HepG2 (cell line): ENCODE measurements around the gene TTLL12. TPM values are rescaled to one million over a fixed set of nuclear protein-coding genes. Genes with fewer than 3 reads are reported as not detected.

ENCODE experiments used
- ARID2 ChIP-seq: sonication (generic); formaldehyde crosslinking; IDR thresholded peaks from 2 replicates; pipeline ENCODE4 v1.8.1; 2022; ENCODE audit warnings: mild to moderate bottlenecking, missing genetic modification reagents, borderline replicate concordance
- ELF4 ChIP-seq: sonication (generic); formaldehyde crosslinking; IDR thresholded peaks from 2 replicates; pipeline ENCODE4 v1.5.0; 2020; ENCODE audit warnings: missing genetic modification reagents, mild to moderate bottlenecking, moderate library complexity, borderline replicate concordance
- FOSL2 ChIP-seq: sonication (generic); formaldehyde crosslinking; IDR thresholded peaks from 2 replicates; pipeline ENCODE4 v1.4.0; 2020; ENCODE audit warnings: missing genetic modification reagents
- HOXA5 ChIP-seq: sonication (generic); formaldehyde crosslinking; IDR thresholded peaks from 2 replicates; pipeline ENCODE4 v1.4.0; 2020; ENCODE audit warnings: missing genetic modification reagents
- ISX ChIP-seq: sonication (generic); formaldehyde crosslinking; conservative IDR thresholded peaks from 2 replicates; pipeline ENCODE4 v1.5.0; 2020; ENCODE audit warnings: missing genetic modification reagents
- NAIF1 ChIP-seq: sonication (generic); formaldehyde crosslinking; IDR thresholded peaks from 2 replicates; pipeline ENCODE4 v1.5.0; 2020; ENCODE audit warnings: mild to moderate bottlenecking, missing genetic modification reagents, borderline replicate concordance
- NFKBIZ ChIP-seq: IDR thresholded peaks from 2 replicates; pipeline ENCODE4 v1.6.1; 2018; ENCODE audit warnings: missing genetic modification reagents, missing compliant biosample characterization
- PHB2 ChIP-seq: fragments of 450-650 bp; IDR thresholded peaks from 2 replicates; pipeline ENCODE4 v1.6.1; 2018; ENCODE audit not compliant: partially characterized antibody
- PRPF4 ChIP-seq: fragments of 200-400 bp; formaldehyde crosslinking; IDR thresholded peaks from 2 replicates; pipeline ENCODE4 v1.6.1; 2016; ENCODE audit warnings: low read length, low read depth; ENCODE audit not compliant: poor library complexity, severe bottlenecking
- SIN3A ChIP-seq: IDR thresholded peaks from 2 replicates; pipeline ENCODE4 v1.6.1; 2011; ENCODE audit warnings: low read depth, mild to moderate bottlenecking, control low read depth, low read length, borderline replicate concordance
- SMAD1 ChIP-seq: sonication (generic); formaldehyde crosslinking; IDR thresholded peaks from 2 replicates; pipeline ENCODE4 v1.4.0; 2020; ENCODE audit warnings: missing genetic modification reagents, low read depth, mild to moderate bottlenecking, borderline replicate concordance
- TAF15 ChIP-seq: fragments of 200-400 bp; formaldehyde crosslinking; IDR thresholded peaks from one replicate; pipeline ENCODE4 v1.6.1; 2018; ENCODE audit warnings: mild to moderate bottlenecking, low read depth, low read length; ENCODE audit not compliant: poor library complexity, severe bottlenecking
- ZBTB7B ChIP-seq: sonication (generic); formaldehyde crosslinking; IDR thresholded peaks from 2 replicates; pipeline ENCODE4 v1.4.0; 2020; ENCODE audit warnings: missing genetic modification reagents
- ZNF292 ChIP-seq: sonication (generic); formaldehyde crosslinking; IDR thresholded peaks from 2 replicates; pipeline ENCODE4 v1.8.1; 2022; ENCODE audit warnings: mild to moderate bottlenecking, low read depth, missing genetic modification reagents, borderline replicate concordance
- ZNF367 ChIP-seq: sonication (generic); formaldehyde crosslinking; IDR thresholded peaks from 2 replicates; pipeline ENCODE4 v1.4.0; 2020; ENCODE audit warnings: missing genetic modification reagents, borderline replicate concordance
- ZNF589 ChIP-seq: sonication (generic); formaldehyde crosslinking; conservative IDR thresholded peaks from 2 replicates; pipeline ENCODE4 v1.8.0; 2022; ENCODE audit warnings: mild to moderate bottlenecking, moderate library complexity, missing genetic modification reagents
- ZNF644 ChIP-seq: IDR thresholded peaks from 2 replicates; pipeline ENCODE4 v1.6.1; 2016; ENCODE audit warnings: low read depth
- ZNF780A ChIP-seq: sonication (generic); formaldehyde crosslinking; IDR thresholded peaks from 2 replicates; pipeline ENCODE4 v1.8.0; 2022; ENCODE audit warnings: mild to moderate bottlenecking, missing genetic modification reagents, moderate library complexity
- polyA plus RNA-seq, 8 experiments: library from polyadenylated mRNA; depleted of rRNA in 3 of 8; stranded (reverse) in 7 of 8; unstranded in 1 of 8; fragments of >200 nt; fragmentation: Illumina TruSeq in 4 of 8; extraction: Trizol in 4 of 8; gene quantifications; 2 replicates each; pipeline versions ENCODE4 v1.2.1 to v1.2.3, GENCODE V29; 2011 to 2016; ENCODE audit warnings: low read depth in 4 of 8, missing spikeins in 1 of 8, mixed read lengths in 1 of 8; ENCODE audit not compliant: insufficient read depth in 1 of 8
- total RNA-seq, 5 experiments: library from RNA; depleted of rRNA; stranded (reverse); fragments of >200 nt; fragmentation: Illumina TruSeq; extraction: Trizol; gene quantifications; 2 replicates each; pipeline ENCODE4 v1.2.3, GENCODE V29; 2016; ENCODE audit warnings: low read depth in 1 of 5
- TF ChIP-seq, protein P1 (sequence below): sonication (generic); formaldehyde crosslinking; IDR thresholded peaks from 2 replicates; pipeline ENCODE4 v1.8.0; 2022; ENCODE audit warnings: mild to moderate bottlenecking, missing genetic modification reagents, borderline replicate concordance
- TF ChIP-seq, protein P2 (sequence below): sonication (generic); formaldehyde crosslinking; IDR thresholded peaks from 2 replicates; pipeline ENCODE4 v1.5.0; 2020; ENCODE audit warnings: mild to moderate bottlenecking, missing genetic modification reagents
- TF ChIP-seq, protein P3 (sequence below): sonication (generic); formaldehyde crosslinking; IDR thresholded peaks from 2 replicates; pipeline ENCODE4 v1.4.0; 2020; ENCODE audit warnings: missing genetic modification reagents, borderline replicate concordance
- TF ChIP-seq, protein P4 (sequence below): sonication (generic); formaldehyde crosslinking; IDR thresholded peaks from 2 replicates; pipeline ENCODE4 v1.5.1; 2020; ENCODE audit warnings: mild to moderate bottlenecking, missing genetic modification reagents, moderate library complexity

TTLL12 gene
- total and polyA plus RNA-seq, 2 of the 13 experiments (the other 11 are each of a cell fraction or from before 2014, with no cell fraction given) = 11.9 to 38.1 TPM

DNA sequence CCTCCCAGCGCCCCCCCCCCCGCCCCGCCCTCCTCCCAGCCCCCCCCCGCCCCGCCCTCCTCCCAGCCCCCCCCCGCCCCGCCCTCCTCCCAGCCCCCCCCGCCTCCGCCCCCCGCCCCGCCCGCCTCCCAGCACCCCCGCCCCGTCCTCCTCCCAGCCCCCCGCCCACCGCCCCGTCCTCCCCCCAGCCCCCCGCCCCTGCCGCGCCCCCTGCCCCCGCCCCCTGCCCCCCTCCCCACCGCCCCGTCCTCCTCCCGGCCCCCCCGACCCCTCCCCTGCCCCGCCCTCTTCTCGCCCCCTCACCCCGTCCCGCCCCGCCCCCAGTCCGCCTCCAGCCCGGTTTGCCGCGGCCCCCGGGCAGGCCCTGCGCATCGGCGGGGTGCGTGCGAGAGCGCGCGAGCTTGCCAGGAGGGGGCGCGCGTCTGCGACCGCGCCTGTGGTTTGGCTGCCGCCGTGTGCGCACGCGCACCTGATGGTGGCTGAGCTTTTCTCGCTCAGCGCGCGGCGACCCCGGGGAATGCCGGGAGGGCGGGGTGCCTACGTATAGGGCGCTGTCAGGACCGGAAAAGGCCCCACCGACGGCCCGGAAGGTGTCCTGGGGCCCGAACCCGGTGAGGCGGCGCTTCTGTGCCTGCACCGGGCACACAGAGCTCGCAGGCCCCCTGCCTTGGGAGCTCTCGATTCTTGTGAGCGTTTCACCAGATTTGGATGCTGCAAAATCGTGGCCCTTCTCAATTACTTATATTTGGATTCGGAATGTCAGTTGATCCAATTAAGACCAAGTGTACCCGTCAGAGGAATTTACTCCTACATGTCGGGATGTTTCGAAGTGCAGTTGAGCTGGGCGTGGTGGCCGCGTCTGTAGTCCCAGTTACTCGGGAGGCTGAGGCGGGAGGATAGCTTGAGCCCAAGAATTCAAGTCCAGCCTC lies 501 bp upstream of the TTLL12 start (continued):
- TF ChIP-seq ZNF644 (CRISPR knock-in tag) (peak; percentile 19; the same call in 1 of the 2 replicates), PRPF4 (no peak), ZNF780A (CRISPR knock-in tag) (no peak), PHB2 (no peak), ISX (CRISPR knock-in tag) (no peak), HOXA5 (CRISPR knock-in tag) (peak; percentile 89), ZNF589 (CRISPR knock-in tag) (peak; percentile 81), TAF15 (no peak), ELF4 (CRISPR knock-in tag) (no peak), FOSL2 (peak; percentile 37), ZNF367 (CRISPR knock-in tag) (0 out of 2 replicates have a peak, but pooled peaks have one; percentile 30), ZNF292 (no peak), SMAD1 (0 out of 2 replicates have a peak, but pooled peaks have one; percentile 68), NAIF1 (CRISPR knock-in tag) (0 out of 2 replicates have a peak, but pooled peaks have one; percentile 44), SIN3A (no peak; the same call in 1 of the 2 replicates), ZBTB7B (CRISPR knock-in tag) (peak; percentile 67), ARID2 (no peak), NFKBIZ (0 out of 2 replicates have a peak, but pooled peaks have one; percentile 42)
- TF ChIP-seq, protein P1, sequence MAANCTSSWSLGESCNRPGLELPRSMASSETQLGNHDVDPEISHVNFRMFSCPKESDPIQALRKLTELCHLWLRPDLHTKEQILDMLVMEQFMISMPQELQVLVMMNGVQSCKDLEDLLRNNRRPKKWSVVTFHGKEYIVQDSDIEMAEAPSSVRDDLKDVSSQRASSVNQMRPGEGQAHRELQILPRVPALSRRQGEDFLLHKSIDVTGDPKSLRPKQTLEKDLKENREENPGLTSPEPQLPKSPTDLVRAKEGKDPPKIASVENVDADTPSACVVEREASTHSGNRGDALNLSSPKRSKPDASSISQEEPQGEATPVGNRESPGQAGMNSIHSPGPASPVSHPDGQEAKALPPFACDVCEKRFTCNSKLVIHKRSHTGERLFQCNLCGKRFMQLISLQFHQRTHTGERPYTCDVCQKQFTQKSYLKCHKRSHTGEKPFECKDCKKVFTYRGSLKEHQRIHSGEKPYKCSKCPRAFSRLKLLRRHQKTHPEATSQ (CRISPR knock-in tag) = no peak
- TF ChIP-seq, protein P2, sequence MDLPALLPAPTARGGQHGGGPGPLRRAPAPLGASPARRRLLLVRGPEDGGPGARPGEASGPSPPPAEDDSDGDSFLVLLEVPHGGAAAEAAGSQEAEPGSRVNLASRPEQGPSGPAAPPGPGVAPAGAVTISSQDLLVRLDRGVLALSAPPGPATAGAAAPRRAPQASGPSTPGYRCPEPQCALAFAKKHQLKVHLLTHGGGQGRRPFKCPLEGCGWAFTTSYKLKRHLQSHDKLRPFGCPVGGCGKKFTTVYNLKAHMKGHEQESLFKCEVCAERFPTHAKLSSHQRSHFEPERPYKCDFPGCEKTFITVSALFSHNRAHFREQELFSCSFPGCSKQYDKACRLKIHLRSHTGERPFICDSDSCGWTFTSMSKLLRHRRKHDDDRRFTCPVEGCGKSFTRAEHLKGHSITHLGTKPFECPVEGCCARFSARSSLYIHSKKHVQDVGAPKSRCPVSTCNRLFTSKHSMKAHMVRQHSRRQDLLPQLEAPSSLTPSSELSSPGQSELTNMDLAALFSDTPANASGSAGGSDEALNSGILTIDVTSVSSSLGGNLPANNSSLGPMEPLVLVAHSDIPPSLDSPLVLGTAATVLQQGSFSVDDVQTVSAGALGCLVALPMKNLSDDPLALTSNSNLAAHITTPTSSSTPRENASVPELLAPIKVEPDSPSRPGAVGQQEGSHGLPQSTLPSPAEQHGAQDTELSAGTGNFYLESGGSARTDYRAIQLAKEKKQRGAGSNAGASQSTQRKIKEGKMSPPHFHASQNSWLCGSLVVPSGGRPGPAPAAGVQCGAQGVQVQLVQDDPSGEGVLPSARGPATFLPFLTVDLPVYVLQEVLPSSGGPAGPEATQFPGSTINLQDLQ = no peak
- TF ChIP-seq, protein P3, sequence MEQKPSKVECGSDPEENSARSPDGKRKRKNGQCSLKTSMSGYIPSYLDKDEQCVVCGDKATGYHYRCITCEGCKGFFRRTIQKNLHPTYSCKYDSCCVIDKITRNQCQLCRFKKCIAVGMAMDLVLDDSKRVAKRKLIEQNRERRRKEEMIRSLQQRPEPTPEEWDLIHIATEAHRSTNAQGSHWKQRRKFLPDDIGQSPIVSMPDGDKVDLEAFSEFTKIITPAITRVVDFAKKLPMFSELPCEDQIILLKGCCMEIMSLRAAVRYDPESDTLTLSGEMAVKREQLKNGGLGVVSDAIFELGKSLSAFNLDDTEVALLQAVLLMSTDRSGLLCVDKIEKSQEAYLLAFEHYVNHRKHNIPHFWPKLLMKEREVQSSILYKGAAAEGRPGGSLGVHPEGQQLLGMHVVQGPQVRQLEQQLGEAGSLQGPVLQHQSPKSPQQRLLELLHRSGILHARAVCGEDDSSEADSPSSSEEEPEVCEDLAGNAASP (CRISPR knock-in tag) = peak; percentile 74
- TF ChIP-seq, protein P4, sequence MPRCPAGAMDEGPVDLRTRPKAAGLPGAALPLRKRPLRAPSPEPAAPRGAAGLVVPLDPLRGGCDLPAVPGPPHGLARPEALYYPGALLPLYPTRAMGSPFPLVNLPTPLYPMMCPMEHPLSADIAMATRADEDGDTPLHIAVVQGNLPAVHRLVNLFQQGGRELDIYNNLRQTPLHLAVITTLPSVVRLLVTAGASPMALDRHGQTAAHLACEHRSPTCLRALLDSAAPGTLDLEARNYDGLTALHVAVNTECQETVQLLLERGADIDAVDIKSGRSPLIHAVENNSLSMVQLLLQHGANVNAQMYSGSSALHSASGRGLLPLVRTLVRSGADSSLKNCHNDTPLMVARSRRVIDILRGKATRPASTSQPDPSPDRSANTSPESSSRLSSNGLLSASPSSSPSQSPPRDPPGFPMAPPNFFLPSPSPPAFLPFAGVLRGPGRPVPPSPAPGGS (CRISPR knock-in tag) = 0 out of 2 replicates have a peak, but pooled peaks have one; percentile 58
